HG02973 (cell line): Measurements from ENCODE around the gene FMNL2.
A peak's percentile ranks its signal among the peaks of the same experiment; 100 is the strongest.

Source experiments
- ATAC-seq: cut with Tn5 transposase; IDR thresholded peaks from one replicate; pipeline ENCODE4 v1.9.1; 2021; ENCODE audit warnings: moderate library complexity; ENCODE audit not compliant: unreplicated experiment

FMNL2 gene

GRCh38 chr2:152682663-152683062, 347.7 kb downstream of the FMNL2 start:
- ATAC-seq: no peak

- no peak for ATAC-seq
These were observed 348.4 kb downstream of the FMNL2 start for GRCh38 chr2:152683400-152683799.

- ATAC-seq: no peak
These were observed 351.3 kb downstream of the FMNL2 start for GRCh38 chr2:152686321-152686720.

GRCh38 chr2:152693033-152693432, 358.1 kb downstream of the FMNL2 start:
- peak; percentile 88 for ATAC-seq

GRCh38 chr2:152694161-152694661, 359.2 kb downstream of the FMNL2 start:
- peak; percentile 42 for ATAC-seq

GRCh38 chr2:152695763-152696162, 360.8 kb downstream of the FMNL2 start:
- ATAC-seq: no peak

GRCh38 chr2:152696476-152696875, 361.5 kb downstream of the FMNL2 start:
- ATAC-seq: no peak
